Epithelial cell of prostate (primary cell): ENCODE data around the gene PHKA1.
"Not testable (repeated sequence)": the region's sequence is repeated elsewhere in the genome, so short reads cannot be mapped to it uniquely, and the experiment has no call there.

Experiments used
- DNase-seq: peaks from one replicate; pipeline ENCODE4 v3.0.0-alpha.2; 2011; ENCODE audit warnings: low read depth, low spot score
- H3K27ac ChIP-seq: fragments of 450-650 bp; 2 replicates; pipeline ENCODE4 v1.5.1; 2017; ENCODE audit warnings: mild to moderate bottlenecking

Gene PHKA1

GRCh38 chrX:72713599-72714477 lies at the start of gene PHKA1:
PHKA1 (minus strand) TSS chrX:72714306; CDS start chrX:72713880, 426 bp downstream.
- peak within 1 kb of the TSS; percentile 75 for H3K27ac ChIP-seq
- not testable (repeated sequence) for DNase-seq

GRCh38 chrX:72760454-72760853 lies 46.3 kb upstream of the PHKA1 start:
- not testable (repeated sequence) for DNase-seq, H3K27ac ChIP-seq

- not testable (repeated sequence) for DNase-seq, H3K27ac ChIP-seq
Observed at GRCh38 chrX:72748545-72748944, 34.4 kb upstream of the PHKA1 start.

- not testable (repeated sequence) for H3K27ac ChIP-seq, DNase-seq
Observed at GRCh38 chrX:72745546-72745945, 31.4 kb upstream of the PHKA1 start.

GRCh38 chrX:72735561-72735960 lies 21.5 kb upstream of the PHKA1 start:
- H3K27ac ChIP-seq = no peak overlapping the region
- no peak for DNase-seq

- H3K27ac ChIP-seq, DNase-seq: not testable (repeated sequence)
Observed at GRCh38 chrX:72733636-72734035, 19.5 kb upstream of the PHKA1 start.

- DNase-seq = no peak
- no peak overlapping the region for H3K27ac ChIP-seq
Observed at GRCh38 chrX:72727846-72728245, 13.7 kb upstream of the PHKA1 start.

- DNase-seq = no peak
- H3K27ac ChIP-seq = no peak overlapping the region
Observed at GRCh38 chrX:72716766-72717165, 2.7 kb upstream of the PHKA1 start.

GRCh38 chrX:72715546-72715945 lies 1.4 kb upstream of the PHKA1 start:
- H3K27ac ChIP-seq = no peak overlapping the region
- no peak for DNase-seq

- H3K27ac ChIP-seq = peak overlapping the region; percentile 75
- no peak for DNase-seq
Observed at GRCh38 chrX:72714478-72714916, 391 bp upstream of the PHKA1 start.

GRCh38 chrX:72713130-72713529 lies 976 bp downstream of the PHKA1 start:
- H3K27ac ChIP-seq = peak overlapping the region; percentile 75

GRCh38 chrX:72712094-72712755 lies 1.9 kb downstream of the PHKA1 start:
- H3K27ac ChIP-seq = peak overlapping the region; percentile 75
- DNase-seq = no peak

More at GRCh38 chrX:72713130-72713529, 976 bp downstream of the PHKA1 start:
- DNase-seq = no peak

GRCh38 chrX:72705814-72706213 lies 8.3 kb downstream of the PHKA1 start:
- DNase-seq = no peak
- H3K27ac ChIP-seq = no peak overlapping the region

- no peak overlapping the region for H3K27ac ChIP-seq
- DNase-seq = no peak
Observed at GRCh38 chrX:72705111-72705510, 9.0 kb downstream of the PHKA1 start.

GRCh38 chrX:72694170-72694569 lies 19.9 kb downstream of the PHKA1 start:
- DNase-seq = no peak
- H3K27ac ChIP-seq = peak overlapping the region; percentile 43

- peak overlapping the region; percentile 43 for H3K27ac ChIP-seq
- no peak for DNase-seq
Observed at GRCh38 chrX:72693477-72693876, 20.6 kb downstream of the PHKA1 start.

GRCh38 chrX:72687396-72687795 lies 26.7 kb downstream of the PHKA1 start:
- no peak for DNase-seq
- peak overlapping the region; percentile 96 for H3K27ac ChIP-seq

GRCh38 chrX:72685810-72686456 lies 28.2 kb downstream of the PHKA1 start:
- H3K27ac ChIP-seq = peak overlapping the region; percentile 96
- peak; percentile 82 for DNase-seq

- no peak for DNase-seq
- peak overlapping the region; percentile 96 for H3K27ac ChIP-seq
Observed at GRCh38 chrX:72685018-72685417, 29.1 kb downstream of the PHKA1 start.

- no peak for DNase-seq
- no peak overlapping the region for H3K27ac ChIP-seq
Observed at GRCh38 chrX:72683631-72684030, 30.5 kb downstream of the PHKA1 start.

- DNase-seq = no peak
- H3K27ac ChIP-seq = no peak overlapping the region
Observed at GRCh38 chrX:72676465-72676864, 37.6 kb downstream of the PHKA1 start.
